Measurements from ENCODE around the gene DPP10.

DPP10 gene

DNA sequence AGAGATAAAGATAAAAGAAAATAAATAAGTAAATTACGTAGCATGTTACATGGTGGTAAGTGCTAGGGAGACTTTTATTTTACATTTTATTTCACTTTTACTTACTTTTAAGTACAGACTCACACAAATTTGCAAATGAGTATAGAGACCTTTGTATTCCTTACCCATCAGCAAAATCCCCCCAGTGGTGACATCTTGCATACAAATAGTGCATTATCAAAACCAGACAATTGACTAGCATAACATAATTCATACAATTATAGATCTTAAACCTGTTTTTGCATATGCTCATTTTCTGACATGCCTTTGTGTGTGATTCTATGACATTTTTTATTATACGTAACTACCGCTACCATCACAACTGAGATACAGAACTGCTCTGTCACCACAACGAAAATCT is 1099.4 kb downstream of the DPP10 start:
- no peak for DNase-seq (ENCODE audit: low read depth in 3 of 3, low spot score in 1 of 3)

DNA sequence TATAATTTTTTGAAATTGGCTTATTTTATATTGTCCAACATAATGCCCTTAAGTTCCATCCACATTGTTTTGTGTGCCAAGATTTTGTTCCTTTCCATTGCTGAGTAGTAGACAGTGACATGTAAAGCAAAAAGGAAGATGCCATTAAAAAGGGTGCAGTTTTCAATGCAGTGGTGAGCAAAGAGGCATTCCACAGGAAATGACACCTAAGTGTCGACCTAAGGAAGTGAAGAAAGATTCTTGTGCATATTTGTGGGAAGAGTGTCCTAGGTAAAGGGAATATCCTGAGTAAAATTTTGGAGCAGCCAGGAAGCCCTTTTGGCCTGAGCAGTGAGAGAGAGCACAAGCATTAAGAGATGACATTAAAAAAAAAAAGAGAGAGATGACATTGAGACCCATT is 1099.9 kb downstream of the DPP10 start:
- DNase-seq (ENCODE audit: low read depth in 3 of 3, low spot score in 1 of 3) = no peak

DNA sequence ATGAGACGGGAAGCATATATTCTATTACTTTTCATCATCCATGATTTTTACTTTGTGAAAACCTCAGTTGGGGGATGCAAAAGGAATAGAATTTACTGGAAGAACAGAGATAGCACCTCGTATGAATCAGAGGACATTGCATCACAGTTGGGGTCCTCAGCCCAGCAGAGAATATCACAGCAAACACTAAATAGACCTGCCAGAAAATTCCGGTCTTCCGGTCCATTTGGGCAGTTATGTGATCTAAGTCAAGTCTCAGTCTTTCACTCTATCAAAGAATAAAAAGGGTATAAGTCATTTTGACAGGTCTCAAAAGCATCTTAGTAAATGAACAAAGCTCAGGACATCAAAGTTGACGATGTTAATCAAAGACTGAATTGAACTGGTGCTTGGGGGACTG is 1100.6 kb downstream of the DPP10 start:
- no peak for DNase-seq (ENCODE audit: low read depth in 3 of 3, low spot score in 1 of 3)

DNA sequence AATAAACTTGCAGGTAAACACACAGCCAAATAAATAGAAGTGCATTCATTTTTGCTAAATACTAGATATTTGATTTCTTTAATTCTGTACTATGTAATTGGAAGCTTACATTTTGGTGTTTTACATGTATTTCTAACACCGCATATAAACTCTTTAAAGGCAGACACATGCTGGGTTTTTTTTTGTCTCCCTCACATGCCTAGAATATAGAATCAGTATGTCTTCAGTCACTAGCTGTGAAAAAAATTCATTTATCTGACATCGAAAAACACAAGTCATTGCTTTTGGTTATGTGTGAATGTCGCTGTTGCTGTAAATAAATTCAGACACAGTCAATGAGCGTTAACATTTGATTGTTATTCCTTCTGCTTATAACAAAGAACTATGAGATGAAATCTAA is 1101.0 kb downstream of the DPP10 start:
- DNase-seq (ENCODE audit: low read depth in 3 of 3, low spot score in 1 of 3) = no peak

DNA sequence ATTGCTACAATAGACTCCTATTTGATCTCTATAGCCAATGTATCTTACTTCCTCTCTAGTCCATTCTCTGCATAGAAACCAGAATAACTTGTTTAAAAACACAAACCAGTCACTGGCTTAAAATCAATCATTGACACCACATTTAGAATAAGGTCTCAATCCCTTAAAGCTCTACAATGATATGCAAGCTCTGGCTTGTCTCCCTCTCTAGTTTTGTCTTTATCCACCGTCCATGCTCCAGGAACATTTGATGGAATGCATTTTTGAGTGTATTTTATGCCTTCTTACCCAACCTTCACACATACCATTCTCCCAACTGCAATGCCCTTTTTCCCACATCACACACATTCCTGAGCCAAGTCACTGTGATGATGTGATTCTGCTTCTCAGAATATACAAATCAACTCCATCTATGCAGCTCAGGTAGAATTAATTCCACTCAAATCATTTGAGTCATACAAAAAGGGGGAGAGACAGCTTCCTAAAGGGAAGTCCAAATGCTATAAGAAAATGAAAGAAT is 1107.2 kb downstream of the DPP10 start:
- DNase-seq (ENCODE audit: low read depth in 3 of 3, low spot score in 1 of 3) = no peak

DNA sequence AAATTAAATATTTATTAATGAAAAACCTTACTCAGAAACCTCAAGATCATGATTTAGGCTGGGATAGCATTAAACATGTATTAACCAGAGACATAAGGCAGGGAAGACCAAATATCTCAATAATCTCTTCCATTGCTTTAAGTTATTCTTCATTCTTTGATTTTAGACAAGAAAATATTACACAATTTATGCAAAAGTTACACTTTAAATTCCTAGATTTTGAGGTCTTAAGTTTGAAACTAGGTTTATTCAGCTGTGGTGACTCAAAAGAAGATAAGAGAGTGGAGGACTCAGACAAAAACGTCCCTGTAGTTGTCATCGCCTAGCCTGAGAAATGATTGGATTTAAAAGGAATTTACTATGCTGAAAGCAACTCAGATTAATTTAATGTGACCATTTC is 1110.3 kb downstream of the DPP10 start:
- DNase-seq (ENCODE audit: low read depth in 3 of 3, low spot score in 1 of 3) = no peak

DNA sequence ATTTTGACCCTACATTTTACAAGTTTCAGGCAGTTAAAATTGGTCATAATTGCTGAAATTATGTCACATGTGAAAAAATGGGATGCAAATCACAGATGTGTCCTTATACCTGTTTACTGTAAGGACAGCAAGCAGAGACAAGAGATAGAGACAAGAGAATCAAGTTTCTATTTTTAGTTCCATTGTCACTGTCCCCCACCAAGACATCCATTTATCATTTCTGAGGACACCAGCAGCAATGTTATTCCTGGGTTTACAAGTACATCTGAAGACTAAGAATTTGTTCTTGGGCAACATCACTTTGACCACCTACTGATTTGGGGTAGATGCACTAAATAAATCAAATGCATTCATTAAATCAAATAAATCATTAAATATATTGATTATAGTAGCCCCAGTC is 1111.7 kb downstream of the DPP10 start:
- no peak for DNase-seq (ENCODE audit: low read depth in 3 of 3, low spot score in 1 of 3)

DNA sequence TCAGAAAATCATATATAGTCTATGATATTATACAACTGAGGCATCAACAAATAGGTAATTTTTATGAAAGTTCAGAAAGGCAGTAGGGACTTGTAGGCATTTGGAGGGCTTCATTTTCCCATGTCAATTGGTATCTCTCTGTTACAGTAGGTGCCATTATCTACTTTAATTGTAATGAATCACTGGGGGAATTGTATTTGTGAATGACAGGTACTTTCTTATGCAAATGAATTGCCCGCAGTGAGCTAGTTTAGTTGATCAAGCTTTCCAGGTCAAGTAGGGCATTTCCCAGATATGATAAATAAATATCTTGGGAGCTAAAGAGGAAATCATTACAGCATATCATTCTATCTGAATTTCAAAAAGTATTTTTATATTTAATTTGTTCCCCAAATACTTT is 1116.3 kb downstream of the DPP10 start:
- no peak for DNase-seq (ENCODE audit: low read depth in 3 of 3, low spot score in 1 of 3)

DNA sequence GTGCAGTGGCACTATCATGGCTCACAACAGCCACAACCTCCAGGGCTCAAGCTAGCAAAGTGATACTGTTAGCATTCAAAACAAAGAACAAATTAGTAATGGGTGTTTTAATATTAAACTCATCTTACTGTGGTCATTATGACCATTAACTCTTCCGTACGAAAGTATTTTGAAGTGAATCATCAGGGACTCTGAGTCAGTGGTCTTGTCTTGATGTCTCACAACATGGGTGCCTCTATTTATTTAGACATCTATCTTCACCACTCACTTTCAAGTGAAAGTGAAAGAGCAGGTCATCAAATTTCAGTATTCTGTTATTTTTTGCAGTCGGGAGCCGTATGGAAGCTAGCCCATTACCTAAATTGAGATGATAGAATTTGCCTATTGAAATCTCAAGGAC is 1118.2 kb downstream of the DPP10 start:
- no peak for DNase-seq (ENCODE audit: low read depth in 3 of 3, low spot score in 1 of 3)

DNA sequence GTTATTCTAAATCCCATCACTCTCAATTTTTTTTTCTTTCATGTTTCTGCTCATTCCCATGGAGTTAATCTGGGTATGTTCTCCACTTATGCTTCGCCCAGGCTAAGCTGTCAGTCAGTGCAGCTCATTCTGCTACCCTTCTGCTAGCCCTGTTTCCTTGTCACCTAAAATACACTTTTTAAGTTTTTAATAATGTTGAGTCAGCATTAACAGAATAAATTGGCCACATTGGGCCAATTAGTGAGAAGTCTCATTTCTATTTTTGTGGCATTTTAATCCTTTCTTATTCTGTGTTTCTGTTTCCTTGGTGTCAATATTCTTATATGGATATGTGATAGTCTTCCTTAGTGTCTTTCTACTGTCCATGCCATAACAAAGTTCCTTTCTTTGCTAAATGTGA is 1126.2 kb downstream of the DPP10 start:
- DNase-seq (ENCODE audit: low read depth in 3 of 3, low spot score in 1 of 3) = no peak

DNA sequence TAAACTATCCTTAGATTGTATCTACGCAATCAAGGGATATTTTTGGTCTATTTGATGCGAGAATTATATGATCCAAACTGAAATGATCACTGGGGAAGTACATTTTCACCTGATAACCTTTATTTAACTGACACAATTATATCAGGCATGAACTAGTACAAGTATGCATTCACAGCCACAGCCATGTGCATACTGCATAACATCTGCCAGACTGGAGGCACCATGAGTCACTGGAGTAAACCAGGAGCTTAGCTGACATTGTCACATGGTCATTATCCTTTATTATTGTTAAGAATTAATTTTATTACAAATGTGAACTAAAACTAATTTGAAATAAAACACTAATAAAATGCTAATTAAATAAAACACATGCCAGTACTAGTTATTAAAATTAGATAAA is 1127.1 kb downstream of the DPP10 start:
- no peak for DNase-seq (ENCODE audit: low read depth in 3 of 3, low spot score in 1 of 3)

DNA sequence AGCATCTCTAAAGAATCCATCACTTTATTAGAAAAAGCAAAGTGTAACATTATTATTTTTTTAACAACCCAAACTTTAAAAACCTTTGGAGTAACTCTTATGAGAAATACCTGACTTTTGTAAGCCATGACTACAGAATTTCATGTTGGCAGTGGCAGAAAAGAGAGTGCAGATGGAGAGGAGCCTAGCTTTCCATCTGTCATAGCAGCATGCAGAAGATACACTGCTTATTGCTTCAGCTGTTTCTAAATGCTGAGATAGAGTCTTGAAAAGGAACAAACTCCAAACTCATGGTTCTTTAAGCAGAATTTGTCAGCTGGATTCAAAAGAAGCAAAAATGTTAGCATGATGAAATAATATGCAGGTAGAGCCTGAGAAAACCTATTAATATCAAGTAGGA is 1130.3 kb downstream of the DPP10 start:
- DNase-seq (ENCODE audit: low read depth in 3 of 3, low spot score in 1 of 3) = no peak

DNA sequence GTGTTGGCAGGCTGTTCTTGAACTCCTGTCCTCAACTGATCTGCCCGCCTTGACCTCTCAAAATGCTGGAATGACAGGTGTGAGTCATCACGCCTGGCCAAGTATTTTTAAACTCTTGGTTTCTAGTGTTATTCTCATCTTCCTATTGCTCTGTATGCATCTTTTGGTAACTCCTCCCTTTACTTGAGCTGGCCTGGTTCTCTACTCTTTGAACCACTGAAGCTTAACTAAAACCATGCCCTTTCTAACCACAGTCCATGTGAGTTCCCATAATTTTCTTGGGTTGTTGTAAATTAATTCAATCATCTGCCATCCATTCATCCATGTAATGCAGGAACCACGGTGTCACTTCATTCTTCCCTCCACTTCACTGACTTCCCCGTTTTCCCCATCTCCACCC is 1131.3 kb downstream of the DPP10 start:
- no peak for DNase-seq (ENCODE audit: low read depth in 3 of 3, low spot score in 1 of 3)

DNA sequence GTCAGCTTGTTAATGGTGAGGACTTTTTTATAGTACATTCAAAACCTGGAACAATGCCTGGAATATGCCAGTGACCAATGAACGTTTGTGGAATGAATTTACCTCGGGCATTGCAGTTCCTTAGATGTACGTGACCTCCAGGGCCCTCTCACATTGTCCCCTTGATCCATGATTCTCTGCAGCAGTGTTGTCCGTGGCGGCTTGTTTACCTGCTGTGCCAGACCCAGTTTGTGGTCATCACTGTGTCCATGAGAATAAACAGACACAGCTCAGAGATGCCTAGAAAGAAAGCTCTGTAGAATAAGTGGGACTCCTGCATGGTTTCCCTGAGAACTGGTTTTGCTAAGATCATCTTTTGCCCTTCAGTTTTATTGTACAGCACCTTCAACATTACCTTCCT is 1132.2 kb downstream of the DPP10 start:
- no peak for DNase-seq (ENCODE audit: low read depth in 3 of 3, low spot score in 1 of 3)

DNA sequence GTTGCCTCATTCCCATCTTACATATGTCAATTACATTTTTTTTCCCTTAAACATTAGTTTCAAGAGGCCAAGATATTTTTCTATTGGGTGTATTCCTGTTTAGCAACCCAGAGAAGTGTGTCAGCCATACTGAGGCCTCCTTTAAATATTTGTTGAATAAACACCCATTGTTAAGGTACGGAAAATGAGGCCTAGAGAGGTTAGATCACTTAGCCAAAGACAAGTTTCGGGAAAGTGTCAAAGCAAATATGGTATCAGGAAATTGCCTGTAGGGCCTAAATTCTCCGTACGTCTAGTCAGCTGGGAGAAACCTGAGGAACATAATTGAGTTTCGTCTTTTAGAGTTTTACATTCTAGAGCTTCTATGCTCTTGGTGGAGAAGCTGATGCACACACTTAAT is 1138.3 kb downstream of the DPP10 start:
- DNase-seq (ENCODE audit: low read depth in 3 of 3, low spot score in 1 of 3) = no peak

DNA sequence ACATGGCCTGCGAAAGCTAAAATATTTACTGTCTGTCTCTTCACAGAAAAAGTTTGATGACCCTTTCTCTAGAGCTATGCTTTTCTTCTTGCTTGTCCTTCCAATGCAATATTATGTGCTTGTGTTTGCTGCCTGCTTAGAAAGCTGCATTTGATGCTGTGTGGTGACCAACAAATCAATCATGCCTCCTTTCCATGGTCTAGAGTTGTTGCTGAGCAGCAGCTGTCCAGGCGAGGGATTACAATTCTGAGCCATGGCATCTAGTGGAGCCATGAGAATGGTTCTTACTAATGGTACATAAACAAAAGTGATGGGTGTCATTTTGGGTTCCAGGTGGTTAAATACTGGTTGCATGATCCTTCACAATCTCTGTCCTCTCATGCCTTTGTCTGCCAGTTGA is 1142.1 kb downstream of the DPP10 start:
- DNase-seq (ENCODE audit: low read depth in 3 of 3, low spot score in 1 of 3) = no peak

DNA sequence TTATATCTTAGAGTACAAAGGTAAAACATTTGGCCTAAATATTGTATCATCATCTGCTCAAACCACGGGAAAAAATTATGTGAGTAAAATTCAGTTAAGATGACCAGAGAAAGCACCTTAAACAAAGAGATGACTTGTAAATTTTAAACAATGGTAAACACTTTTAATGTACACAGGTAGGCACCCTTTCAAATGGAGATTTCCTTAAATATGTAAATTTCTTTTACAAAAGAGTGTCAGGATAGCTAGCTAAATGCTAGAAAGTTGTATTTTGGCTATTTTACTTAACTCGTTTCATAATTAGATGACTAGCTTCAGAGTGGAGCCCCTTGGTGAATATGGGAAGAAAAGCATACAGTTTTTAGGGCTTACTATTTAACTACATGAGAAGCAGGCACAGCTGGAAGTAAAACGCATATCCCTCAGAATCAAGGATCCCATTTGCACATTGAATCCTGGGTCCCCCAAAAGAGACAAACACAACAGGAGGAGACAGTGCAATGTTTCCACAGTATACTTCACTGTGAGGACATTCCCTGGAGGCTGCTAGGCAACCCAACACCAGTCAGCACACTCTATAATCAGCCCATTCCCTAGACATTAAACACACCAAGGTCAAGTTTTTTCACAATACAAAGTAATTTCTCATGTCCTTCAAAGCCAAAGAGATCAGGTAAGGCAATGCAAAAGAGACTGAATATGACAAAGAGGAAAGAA is 1154.4 kb downstream of the DPP10 start:
- no peak for DNase-seq (ENCODE audit: low read depth in 3 of 3, low spot score in 1 of 3)

DNA sequence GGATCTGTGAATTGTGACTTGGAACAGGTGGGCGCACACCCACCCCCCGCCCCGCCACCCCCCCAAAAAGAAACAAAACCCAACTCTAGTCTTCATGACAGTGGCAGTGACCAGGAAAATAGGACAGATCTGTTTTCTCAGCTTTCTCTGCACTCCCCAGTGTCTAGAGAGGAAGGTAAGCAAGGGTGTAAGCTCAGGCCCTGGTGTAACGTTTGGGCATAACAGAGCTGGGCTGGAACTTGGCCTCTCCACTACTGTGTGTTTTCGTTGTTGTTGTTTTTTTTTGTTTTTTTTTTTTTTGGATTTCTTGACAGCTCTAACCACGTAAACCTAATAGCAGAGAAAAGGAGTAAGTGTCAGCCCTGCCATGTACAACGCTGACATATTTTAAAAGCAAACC is 1160.8 kb downstream of the DPP10 start:
- DNase-seq (ENCODE audit: low read depth in 3 of 3, low spot score in 1 of 3) = no peak

DNA sequence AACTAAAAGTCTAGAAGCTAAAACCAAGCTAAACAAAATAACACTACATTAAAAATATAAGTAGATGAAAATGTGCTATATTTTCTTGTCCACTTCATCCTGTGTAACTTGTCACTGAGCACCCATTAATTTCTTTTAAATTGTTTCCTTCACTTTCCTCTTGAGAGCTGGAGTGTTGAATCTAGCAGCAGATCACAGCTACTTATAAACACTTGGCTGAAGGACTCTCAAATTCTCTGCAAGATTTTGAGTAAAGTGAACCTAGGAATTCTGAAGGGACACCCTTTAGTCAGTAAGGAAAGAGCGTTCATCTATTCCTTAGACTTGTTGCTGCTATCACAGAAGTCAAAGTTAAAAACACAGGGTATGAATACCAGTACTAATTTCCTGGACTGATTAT is 1163.9 kb downstream of the DPP10 start:
- DNase-seq (ENCODE audit: low read depth in 3 of 3, low spot score in 1 of 3) = no peak

DNA sequence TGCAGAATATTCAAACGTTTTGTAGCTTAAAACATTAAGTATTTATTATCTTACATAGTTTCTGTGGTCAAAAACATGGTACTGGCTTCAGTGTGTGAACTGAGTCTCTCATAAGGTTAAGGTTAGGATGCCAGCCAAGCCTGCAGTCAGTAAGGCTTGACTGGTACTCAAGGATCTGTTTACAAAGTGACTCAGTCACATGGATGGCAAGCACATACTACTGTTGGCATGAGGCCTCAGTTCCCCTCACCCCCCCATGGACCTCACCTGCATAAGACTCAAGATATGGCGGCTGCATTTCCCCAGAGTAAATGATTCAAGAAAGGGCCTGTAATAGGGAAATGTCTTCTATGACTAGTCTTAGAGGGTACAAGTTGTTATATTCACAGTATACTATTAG is 1167.5 kb downstream of the DPP10 start:
- no peak for DNase-seq (ENCODE audit: low read depth in 3 of 3, low spot score in 1 of 3)

DNA sequence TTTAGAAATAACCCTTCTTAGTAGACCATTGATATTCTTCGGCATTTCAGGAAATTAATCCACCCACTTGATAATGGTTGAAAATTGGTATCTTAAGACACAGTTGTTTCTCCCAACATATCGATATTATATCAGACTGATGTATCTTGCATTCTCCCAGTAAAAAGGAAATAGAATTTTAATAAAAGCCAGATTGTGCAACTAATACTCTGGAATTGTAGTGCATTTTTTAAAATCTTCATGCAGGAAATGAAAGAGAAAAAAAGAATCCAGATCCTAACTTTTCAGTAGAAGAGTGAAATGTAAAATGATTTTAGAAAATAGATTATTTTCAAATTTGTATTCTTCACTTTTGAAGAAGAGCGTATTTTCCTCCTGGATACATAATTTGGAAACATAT is 1168.4 kb downstream of the DPP10 start:
- no peak for DNase-seq (ENCODE audit: low read depth in 3 of 3, low spot score in 1 of 3)

DNA sequence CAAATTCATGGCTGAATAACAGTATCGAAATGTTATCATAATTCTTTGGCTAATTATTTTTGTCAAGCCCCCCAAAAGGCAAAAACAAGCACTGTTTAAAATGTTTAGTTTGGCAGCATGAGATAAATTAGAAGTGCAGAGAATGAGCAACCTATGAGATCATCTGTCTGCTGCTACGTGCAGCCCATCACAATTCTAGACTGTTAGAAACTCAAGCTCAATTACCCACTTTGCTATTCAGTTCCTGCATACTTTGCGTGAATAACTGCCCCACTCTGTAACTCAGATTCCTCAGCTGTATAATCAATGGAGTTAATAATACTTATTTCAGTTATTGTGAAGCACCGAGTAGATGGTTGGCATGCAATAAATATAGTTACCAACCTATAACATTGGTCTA is 1181.9 kb downstream of the DPP10 start:
- no peak for DNase-seq (ENCODE audit: low read depth in 3 of 3, low spot score in 1 of 3)

DNA sequence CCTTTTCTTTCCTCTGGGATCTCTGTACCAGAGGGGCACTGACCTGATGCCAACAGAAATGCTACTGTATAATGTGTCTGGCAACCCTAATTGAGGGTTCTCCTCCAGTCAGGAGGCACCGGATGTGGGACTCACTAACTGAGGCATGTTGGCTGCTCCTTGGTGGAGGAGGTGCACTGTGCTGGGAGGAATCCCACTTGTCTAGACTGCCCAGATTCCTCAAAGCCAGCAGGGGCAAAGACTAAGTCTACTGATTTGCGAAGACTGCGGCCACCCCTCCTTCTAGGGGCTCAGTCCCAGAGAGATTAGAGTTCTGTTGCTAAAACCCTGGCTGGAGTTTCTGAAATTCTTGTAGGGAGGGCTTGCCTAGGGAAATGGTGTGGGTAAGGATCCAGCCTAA is 1192.1 kb downstream of the DPP10 start:
- DNase-seq (ENCODE audit: low read depth in 3 of 3, low spot score in 1 of 3) = no peak

DNA sequence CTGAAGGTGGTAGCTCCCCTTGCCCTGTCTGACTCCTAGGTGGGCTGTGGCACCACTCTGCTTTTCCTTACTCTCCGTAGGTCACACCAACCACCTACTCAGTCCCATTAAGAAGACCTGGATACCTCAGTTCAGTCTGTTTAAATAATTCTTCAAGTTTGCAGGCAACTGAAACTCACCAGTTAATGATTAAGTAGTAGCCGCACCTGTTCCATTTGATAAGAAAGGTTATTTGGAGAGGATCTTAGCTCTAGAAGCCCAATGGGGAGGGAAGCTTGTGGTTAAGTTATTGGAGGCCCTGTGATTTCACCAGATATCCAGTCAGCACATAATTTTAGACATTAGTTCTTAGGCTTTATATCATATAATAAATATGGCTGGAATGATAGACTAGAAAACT is 1193.0 kb downstream of the DPP10 start:
- DNase-seq (ENCODE audit: low read depth in 3 of 3, low spot score in 1 of 3) = no peak

Measured in stimulated activated CD4-positive, alpha-beta T cell treated with anti-CD3 and anti-CD28 coated beads, TNF-alpha, amount 100 ng/mL, for 1 hour (primary cell).